ENCODE data around the gene OSBPL6. TPM values are rescaled to one million over a fixed set of nuclear protein-coding genes. Genes with fewer than 3 reads are reported as not detected.
"Not testable (repeated sequence)": the region's sequence is repeated elsewhere in the genome, so short reads cannot be mapped to it uniquely, and the experiment has no call there.

OSBPL6 gene
- total RNA-seq, 1 experiment from 2014 or later, result 0.71 TPM

DNA sequence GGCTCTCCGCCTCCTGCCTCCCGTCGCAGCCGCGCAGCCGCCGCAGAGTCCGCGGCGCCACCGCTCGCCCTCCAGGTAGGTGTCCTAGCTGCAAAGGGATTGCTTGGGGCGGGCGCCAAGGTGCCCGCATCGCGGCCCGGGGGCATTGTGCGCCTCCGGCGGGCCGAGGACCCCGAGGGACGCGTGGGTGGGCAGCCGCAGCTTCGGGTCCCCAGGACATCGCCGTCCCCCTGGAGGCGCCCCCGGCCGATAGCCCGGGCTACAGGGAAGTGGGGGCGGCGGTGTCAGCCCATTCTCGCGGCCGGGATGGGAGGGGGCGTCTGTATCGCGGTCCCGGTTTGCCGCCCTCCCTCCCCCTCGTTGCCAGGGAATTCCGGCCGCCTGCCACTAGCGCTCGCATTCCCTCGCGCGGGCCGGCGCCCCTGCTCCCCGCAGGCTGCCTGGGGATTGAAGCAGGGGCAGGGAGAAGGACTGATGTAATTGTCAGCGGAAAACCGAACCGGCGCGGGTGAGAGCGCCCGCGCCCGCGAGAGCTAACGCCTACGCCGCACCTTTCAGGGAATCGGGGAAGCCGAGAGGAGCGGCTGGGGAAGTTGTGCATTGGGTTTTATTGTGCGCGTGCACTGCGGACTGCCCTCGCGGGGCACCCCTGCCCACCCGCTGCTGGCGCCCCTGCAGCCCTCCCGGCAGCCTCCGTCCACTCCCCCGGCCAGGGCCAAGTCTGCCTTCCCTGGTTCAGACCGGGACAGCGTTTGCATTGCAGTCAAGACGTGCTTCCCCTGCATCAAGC, 483 bp downstream of the OSBPL6 start:
- in situ Hi-C loops (cut with HindIII; ENCODE audit: low pct_unique_long_range_greater_than_20kb, low sequenced_read_pairs), result no loop called here
- peak; percentile 49 for DNase-seq (ENCODE audit: low read depth)

DNA sequence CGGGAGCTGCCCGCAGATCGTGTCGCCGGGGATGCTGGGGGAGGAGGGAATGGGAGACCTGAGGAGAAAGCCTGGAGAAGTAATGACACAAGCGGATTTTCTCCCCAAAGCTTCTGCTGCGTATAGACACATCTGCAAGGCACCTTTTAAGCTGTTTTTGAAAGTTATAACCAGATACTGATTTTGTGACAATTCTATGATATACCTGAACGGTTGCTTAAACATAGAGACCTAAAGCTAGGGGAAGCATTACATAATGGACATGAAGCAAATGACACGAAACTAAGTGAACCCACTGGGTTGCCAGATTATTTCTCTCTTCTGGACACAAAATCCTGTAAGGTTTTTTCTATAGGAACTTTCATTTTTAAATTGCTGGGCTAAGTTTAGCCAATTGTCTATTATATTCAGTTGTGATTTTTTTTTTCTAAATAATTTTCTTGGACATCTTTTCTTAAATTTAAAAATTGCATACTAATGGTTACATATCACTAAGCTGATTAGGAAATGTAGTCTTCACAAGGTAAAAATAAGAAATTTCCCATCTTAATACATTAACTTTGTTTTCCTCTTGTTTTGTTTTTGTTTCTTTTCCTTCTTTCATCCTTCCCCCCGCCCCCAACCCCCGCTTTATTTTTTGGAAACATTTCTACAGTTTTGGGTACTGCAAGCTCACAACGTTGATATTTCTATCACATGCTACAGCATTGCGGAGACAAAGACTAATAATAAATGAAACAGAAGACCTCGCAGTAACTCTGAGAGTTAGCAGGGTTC, 1.3 kb downstream of the OSBPL6 start:
- in situ Hi-C loops (cut with HindIII; ENCODE audit: low pct_unique_long_range_greater_than_20kb, low sequenced_read_pairs), result no loop called here
- no peak for DNase-seq (ENCODE audit: low read depth)

DNA sequence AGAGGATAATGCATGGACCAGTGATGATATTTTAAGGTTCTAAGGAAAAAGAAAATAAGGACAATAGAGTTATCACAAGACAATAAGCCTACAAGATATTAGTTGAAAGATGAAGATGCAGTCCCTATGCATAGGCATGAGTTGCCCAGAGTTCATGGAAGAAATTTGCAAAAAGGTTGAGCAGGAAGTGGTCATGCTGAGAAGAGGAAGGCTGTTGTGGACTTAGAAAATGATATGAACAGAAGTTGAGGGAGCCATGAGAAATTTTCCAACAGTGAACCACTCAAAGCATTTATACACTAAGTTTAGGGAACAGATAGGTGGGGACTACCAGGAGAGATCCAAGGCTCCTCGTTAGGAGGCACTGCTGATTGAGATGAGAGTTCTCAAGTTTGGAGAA, 3.5 kb downstream of the OSBPL6 start:
- no peak for DNase-seq (ENCODE audit: low read depth)
- in situ Hi-C loops (cut with HindIII; ENCODE audit: low pct_unique_long_range_greater_than_20kb, low sequenced_read_pairs), result no loop called here

DNA sequence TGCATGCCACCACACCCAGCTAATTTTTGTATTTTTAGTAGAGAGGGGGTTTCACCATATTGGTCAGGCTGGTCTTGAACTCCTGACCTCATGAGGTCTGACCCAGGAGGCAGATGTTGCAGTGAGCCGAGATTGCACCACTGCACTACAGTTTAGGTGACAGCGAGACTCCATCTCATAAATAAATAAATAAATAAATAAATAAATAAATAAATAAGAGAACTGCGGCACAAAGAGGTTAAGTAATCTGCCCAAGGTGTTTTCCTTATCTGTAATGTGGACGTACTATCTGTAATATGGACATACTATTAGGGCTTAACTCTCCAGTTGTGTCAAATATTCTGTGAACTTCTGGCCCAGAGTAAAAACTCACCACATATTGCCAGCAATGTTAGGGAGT, 4.1 kb downstream of the OSBPL6 start:
- in situ Hi-C loops (cut with HindIII; ENCODE audit: low pct_unique_long_range_greater_than_20kb, low sequenced_read_pairs); DNase-seq (ENCODE audit: low read depth): not testable (repeated sequence)

DNA sequence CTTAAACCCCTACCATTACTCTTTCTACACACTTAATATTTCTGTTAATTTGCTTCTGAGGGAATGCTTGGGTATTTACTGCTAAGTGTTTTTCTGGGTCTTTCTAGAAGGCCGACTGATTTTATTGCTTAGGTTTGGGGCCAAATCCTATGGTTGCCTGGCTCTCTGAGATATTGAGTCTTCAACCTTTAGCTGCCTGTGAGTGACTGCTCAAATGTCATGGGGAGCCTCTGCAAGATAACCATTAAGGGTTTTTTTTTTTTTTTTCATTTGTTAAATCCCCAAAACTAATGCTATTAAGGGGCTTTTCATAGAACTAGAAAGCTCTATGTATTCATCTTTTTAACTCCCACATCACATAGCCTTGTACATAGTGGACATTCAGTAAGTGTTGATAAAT, 5.0 kb downstream of the OSBPL6 start:
- in situ Hi-C loops (cut with HindIII; ENCODE audit: low pct_unique_long_range_greater_than_20kb, low sequenced_read_pairs), result no loop called here
- DNase-seq (ENCODE audit: low read depth), result no peak

DNA sequence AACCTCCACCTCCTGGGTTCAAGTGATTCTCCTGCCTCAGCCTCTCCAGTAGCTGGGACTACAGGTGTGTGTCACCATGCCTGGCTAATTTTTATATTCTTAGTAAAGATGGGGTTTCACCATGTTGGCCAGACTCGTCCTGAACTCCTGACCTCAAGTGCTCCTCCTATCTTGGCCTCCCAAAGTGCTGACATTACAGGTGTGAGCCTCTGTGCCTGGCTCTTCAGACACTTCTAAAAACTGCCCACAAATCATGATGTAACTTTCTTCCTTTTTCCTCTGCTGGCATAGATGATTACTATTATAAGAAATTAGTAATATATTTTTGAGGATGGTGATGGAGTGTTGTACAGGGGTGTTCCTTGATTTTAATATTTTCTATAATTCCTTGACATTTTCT, 6.0 kb downstream of the OSBPL6 start:
- DNase-seq (ENCODE audit: low read depth), result no peak
- in situ Hi-C loops (cut with HindIII; ENCODE audit: low pct_unique_long_range_greater_than_20kb, low sequenced_read_pairs), result no loop called here

DNA sequence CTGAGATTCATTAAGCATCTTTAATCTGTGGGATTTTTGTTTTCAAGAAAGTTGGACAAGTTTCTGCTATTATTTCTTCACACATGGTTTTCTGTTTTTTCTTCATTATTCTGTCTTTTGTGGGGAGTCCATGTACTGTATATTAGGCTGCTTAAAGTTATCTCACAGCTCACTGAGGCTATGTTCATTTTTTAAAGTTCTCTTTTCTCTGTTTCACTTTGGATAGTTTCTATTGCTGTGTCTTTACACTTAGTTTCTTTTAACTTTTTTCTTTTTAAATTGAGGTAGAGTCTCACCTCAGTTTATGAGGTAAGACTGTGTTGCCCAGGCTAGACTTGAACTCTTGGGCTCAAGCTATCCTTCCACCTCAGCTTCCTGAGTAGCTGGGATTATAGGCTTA, 8.6 kb downstream of the OSBPL6 start:
- in situ Hi-C loops (cut with HindIII; ENCODE audit: low pct_unique_long_range_greater_than_20kb, low sequenced_read_pairs), result no loop called here
- no peak for DNase-seq (ENCODE audit: low read depth)

DNA sequence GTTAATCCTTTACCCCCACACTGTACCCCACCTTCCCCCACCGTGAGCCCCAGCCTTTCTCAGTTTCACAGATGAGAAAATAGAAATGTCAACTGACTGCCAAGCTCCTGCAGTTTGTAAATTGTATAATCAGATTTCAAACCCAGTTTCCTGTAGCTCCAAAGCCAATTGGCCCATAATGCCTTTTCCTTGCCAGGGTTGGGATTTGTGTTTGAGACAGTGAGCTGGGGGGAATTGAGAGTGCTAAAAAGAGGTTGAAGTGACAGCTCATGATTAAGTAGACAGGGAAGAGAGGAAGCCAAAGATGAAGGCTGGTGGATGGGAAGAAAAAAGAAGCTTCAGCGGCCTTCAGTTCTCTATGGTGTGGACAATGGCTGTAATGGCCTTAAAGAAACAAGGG, 10.7 kb downstream of the OSBPL6 start:
- no peak for DNase-seq (ENCODE audit: low read depth)
- in situ Hi-C loops (cut with HindIII; ENCODE audit: low pct_unique_long_range_greater_than_20kb, low sequenced_read_pairs), result no loop called here

DNA sequence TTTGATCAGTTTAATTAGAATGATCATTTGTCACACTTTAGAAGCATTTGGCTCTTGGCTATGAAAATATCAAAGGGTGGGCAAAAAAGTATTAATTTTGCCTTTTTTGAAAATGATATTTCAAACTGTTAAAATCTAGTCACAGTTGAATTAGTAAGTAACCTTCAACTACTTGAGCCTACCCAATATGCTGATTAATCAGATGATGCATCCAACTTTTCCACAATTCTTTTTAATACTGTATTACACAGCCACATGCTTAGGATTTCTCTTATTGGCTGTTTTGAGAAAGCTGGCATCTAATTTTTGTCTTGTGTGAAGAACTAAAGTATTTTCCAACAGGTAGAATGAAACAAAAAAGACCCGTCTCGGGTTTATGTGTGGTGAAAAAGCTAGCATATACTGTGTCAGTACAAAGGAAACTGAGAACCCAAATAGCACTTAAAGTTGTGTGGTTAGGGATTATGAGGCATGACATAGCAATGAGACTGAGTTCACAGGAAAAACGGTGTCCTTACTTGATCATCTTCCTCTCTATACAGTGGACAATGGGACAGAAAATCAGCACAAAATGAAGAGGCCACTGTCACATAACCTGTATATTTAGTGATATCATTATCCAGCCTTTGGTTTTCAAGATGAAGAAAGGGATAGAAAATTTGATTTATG, 11.7 kb downstream of the OSBPL6 start:
- in situ Hi-C loops (cut with HindIII; ENCODE audit: low pct_unique_long_range_greater_than_20kb, low sequenced_read_pairs), result no loop called here
- DNase-seq (ENCODE audit: low read depth), result no peak

DNA sequence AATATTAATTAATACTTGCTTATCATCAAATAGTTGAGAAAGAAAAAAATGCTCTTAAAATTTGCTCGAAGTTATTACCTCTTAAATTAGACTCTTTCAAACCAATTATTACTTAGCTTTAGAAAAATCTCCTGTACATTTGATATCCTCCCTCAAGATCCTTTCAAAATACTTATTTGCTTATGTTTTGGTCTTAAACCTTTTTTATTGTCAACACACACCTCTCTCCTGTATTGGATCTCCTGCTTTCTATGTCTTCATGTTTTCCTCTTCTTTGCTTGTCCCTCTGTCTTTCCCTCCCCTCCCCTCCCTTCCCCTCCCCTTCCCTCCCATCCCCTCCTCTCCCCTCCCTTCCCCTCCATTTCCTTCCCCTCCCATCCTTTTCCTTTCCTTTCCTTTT, 14.0 kb downstream of the OSBPL6 start:
- DNase-seq (ENCODE audit: low read depth), result no peak
- in situ Hi-C loops (cut with HindIII; ENCODE audit: low pct_unique_long_range_greater_than_20kb, low sequenced_read_pairs), result no loop called here

DNA sequence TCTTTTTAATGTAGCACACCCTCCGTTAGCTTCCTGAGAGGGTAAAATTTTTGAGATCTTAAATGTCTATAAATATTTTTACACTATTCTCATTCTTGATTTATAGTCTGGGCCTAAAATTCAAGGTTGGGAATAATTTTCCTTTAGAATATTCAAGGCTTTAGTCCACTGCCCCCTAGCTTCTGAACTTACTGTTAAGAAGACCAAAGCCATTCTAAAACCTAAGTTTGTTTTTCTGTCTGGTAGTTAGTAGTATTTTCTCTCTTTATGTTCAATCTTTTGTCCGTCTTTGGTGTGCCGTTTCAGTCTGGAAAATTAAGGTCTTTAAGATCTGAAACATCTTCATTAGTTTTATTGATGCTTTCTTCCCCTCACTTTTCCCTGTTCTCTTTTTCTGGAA, 14.5 kb downstream of the OSBPL6 start:
- in situ Hi-C loops (cut with HindIII; ENCODE audit: low pct_unique_long_range_greater_than_20kb, low sequenced_read_pairs), result no loop called here
- DNase-seq (ENCODE audit: low read depth), result no peak

DNA sequence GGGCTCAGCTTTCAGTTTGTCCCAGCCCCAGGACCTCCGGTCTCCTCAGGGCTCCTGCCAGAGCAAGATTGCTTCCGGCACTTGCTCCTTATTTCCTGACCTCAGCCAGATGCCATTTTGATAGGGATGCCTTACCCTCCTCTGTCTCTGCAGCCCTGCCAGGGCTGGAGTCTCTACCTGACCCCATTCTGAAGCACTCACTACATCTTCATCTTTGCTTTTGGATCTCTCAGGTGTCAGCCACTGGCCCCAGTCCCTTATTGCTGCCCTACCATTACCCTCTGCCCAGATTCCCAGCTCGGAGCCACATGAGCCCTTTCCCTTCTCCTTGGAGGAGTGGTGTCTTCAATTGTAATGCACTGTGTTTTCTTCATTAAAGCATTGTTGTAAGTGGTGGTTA, 17.1 kb downstream of the OSBPL6 start:
- in situ Hi-C loops (cut with HindIII; ENCODE audit: low pct_unique_long_range_greater_than_20kb, low sequenced_read_pairs), result no loop called here

DNA sequence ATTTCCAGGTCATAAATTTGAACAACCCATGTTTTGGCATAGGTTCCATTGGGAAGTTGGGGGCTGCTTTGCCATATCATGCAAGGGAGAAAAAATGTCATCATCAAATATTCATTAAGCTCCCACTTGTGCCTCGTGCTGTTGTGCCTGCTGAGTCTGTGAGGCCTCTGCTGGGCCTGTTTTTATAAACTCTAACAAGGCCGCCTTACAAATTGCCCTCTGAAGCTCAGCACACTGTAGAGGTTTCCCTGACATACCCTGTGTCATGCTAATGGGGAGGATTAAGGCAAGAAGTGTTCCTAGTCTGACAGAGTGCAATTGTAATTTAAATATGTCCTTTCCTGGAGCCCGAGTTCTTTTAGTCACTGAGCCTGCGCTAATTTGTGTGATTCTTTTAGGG, 17.6 kb downstream of the OSBPL6 start:
- in situ Hi-C loops (cut with HindIII; ENCODE audit: low pct_unique_long_range_greater_than_20kb, low sequenced_read_pairs), result no loop called here
- DNase-seq (ENCODE audit: low read depth), result no peak

More for the DNA sequence above, 17.1 kb downstream of the OSBPL6 start:
- DNase-seq (ENCODE audit: low read depth), result no peak

DNA sequence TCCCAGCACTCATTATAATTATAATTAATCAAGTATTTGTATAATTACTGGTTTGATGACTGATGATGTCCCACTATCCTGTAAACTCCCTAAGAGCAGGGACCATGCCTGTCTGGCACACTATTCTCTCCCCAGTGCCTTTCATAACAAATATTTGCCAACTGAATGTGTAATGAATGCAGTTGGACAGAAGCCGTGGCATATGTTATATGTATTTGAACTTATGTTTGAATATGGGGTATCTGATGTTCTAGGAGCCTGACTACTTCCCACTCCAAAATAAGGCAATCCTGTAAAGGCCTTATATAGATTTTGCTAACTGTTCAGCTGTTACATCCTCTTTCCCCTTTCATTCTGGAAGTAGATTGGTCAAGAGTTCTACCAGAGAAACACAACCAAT, 19.7 kb downstream of the OSBPL6 start:
- no peak for DNase-seq (ENCODE audit: low read depth)
- in situ Hi-C loops (cut with HindIII; ENCODE audit: low pct_unique_long_range_greater_than_20kb, low sequenced_read_pairs), result no loop called here

DNA sequence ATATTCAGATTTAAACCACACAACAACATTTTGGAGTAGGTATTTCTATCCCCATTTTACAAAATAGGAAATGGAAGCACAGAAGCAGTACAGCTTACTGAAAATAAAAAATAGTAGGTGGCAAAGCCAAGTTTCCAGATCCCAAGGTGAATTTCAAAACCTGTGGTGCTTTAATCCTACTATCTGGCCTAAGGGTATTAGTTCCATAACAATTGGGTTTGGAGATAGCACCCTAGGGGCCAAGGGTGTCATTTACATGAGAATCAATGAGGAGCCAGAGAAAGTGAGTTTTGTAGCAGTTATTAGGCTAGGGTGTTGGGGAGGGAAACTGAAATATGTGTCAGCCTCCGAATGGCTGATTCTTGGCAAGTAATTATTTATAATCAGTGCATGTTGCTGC, 24.9 kb downstream of the OSBPL6 start:
- no peak for DNase-seq (ENCODE audit: low read depth)
- in situ Hi-C loops (cut with HindIII; ENCODE audit: low pct_unique_long_range_greater_than_20kb, low sequenced_read_pairs), result no loop called here

DNA sequence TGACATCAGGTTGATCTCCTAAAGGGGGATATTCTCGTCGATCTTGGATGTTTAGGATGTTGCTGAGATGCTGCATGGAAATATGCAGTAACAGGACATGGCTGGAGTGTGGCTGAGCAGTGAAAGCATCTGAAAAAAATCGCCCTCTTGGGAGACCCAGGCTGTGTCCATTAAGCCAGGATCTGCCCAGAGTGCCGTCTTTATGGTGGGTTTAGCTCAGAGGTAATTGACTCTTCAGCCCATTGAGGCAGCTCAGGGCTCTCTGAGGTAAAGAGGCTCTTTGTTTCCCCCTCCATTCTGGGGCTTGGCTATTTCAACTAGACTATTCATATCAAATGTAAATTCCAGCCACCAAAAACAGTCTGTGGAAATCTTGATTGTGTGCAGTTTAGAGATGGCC, 26.5 kb downstream of the OSBPL6 start:
- in situ Hi-C loops (cut with HindIII; ENCODE audit: low pct_unique_long_range_greater_than_20kb, low sequenced_read_pairs), result no loop called here
- no peak for DNase-seq (ENCODE audit: low read depth)

DNA sequence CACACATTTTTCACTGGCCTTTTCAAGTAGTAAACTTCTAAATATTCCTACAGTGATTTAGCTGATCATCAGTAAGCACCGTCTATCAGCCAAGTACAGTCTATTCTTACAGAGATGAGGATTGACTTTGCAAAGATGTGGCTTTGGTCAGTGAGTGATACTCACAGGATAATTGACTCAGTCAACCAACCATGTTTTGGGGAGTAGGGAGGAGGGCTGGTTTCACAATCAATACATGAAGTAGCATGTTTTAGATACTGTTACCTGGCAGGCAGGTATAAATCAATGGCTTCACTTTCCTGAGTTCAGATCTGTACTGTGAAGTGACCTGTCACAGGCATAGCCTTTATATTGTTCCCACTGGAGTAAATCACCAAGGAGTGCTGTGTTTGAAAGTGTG, 27.2 kb downstream of the OSBPL6 start:
- in situ Hi-C loops (cut with HindIII; ENCODE audit: low pct_unique_long_range_greater_than_20kb, low sequenced_read_pairs), result no loop called here
- DNase-seq (ENCODE audit: low read depth), result no peak

DNA sequence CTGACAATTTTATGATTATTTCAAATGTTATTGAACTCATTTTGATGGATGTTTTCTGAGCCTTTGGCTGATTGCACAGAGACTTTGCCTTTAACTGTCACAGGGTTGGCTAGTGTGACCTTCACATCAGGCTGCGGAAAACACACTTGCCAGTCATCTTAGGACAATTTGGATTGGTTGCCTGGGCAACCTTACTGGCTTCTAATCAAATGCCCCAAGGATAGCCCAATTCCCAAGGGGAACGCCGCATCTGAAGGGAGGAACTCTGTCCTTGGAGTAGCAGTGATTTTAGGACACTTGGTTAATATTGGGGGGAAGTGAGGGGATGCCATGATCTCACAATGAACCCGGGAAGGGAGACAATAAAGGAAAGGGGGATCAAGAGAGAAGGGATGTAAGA, 29.5 kb downstream of the OSBPL6 start:
- in situ Hi-C loops (cut with HindIII; ENCODE audit: low pct_unique_long_range_greater_than_20kb, low sequenced_read_pairs), result no loop called here

More for the DNA sequence above, 29.5 kb downstream of the OSBPL6 start:
- DNase-seq (ENCODE audit: low read depth), result no peak
